Activated effector memory CD4-positive, alpha-beta T cell treated with Interleukin-2 at 50 U/mL for 16 hours (primary cell): ENCODE data around the gene MAP4K3.
"Not testable (repeated sequence)": the region's sequence is repeated elsewhere in the genome, so short reads cannot be mapped to it uniquely, and the experiment has no call there.

Experiments used
- DNase-seq: peaks from one replicate; pipeline ENCODE4 v3.0.0-alpha.2; 2020

MAP4K3 gene

GRCh38 chr2:39362595-39362994 lies 74.5 kb downstream of the MAP4K3 start:
- DNase-seq, result no peak

- DNase-seq, result no peak
These were observed 75.6 kb downstream of the MAP4K3 start for GRCh38 chr2:39361511-39361910.

- DNase-seq, result not testable (repeated sequence)
These were observed 76.7 kb downstream of the MAP4K3 start for GRCh38 chr2:39360342-39360741.

GRCh38 chr2:39359453-39360038 lies 77.5 kb downstream of the MAP4K3 start:
- DNase-seq, result no peak

- no peak for DNase-seq
These were observed 80.0 kb downstream of the MAP4K3 start for GRCh38 chr2:39356922-39357639.

GRCh38 chr2:39350658-39351057 lies 86.4 kb downstream of the MAP4K3 start:
- no peak for DNase-seq

- DNase-seq, result no peak
These were observed 98.6 kb downstream of the MAP4K3 start for GRCh38 chr2:39338502-39338901.

GRCh38 chr2:39335930-39336329 lies 101.2 kb downstream of the MAP4K3 start:
- DNase-seq, result no peak

- no peak for DNase-seq
These were observed 102.1 kb downstream of the MAP4K3 start for GRCh38 chr2:39334978-39335377.

GRCh38 chr2:39334529-39334928 lies 102.6 kb downstream of the MAP4K3 start:
- DNase-seq, result no peak

GRCh38 chr2:39326644-39327043 lies 110.4 kb downstream of the MAP4K3 start:
- no peak for DNase-seq

- no peak for DNase-seq
These were observed 111.1 kb downstream of the MAP4K3 start for GRCh38 chr2:39325966-39326365.

- DNase-seq, result not testable (repeated sequence)
These were observed 115.7 kb downstream of the MAP4K3 start for GRCh38 chr2:39321056-39322035.

- DNase-seq, result no peak
These were observed 116.9 kb downstream of the MAP4K3 start for GRCh38 chr2:39320162-39320561.

- no peak for DNase-seq
These were observed 123.5 kb downstream of the MAP4K3 start for GRCh38 chr2:39313575-39313974.

GRCh38 chr2:39311469-39311868 lies 125.6 kb downstream of the MAP4K3 start:
- DNase-seq, result no peak

GRCh38 chr2:39308778-39309177 lies 128.3 kb downstream of the MAP4K3 start:
- DNase-seq, result no peak

- DNase-seq, result no peak
These were observed 130.5 kb downstream of the MAP4K3 start for GRCh38 chr2:39306626-39307025.

- no peak for DNase-seq
These were observed 132.4 kb downstream of the MAP4K3 start for GRCh38 chr2:39304729-39305128.

- no peak for DNase-seq
These were observed 132.9 kb downstream of the MAP4K3 start for GRCh38 chr2:39304200-39304599.

- no peak for DNase-seq
These were observed 135.7 kb downstream of the MAP4K3 start for GRCh38 chr2:39301352-39301751.

GRCh38 chr2:39300044-39300978 lies 136.8 kb downstream of the MAP4K3 start:
- DNase-seq, result no peak
